ENCODE measurements around the gene FAM228A.
"Not testable (repeated sequence)": the region's sequence is repeated elsewhere in the genome, so short reads cannot be mapped to it uniquely, and the experiment has no call there.

FAM228A gene

GRCh38 chr2:24191848-24192247 is 17.0 kb downstream of the FAM228A start:
- DNase-seq, result no peak

DNA sequence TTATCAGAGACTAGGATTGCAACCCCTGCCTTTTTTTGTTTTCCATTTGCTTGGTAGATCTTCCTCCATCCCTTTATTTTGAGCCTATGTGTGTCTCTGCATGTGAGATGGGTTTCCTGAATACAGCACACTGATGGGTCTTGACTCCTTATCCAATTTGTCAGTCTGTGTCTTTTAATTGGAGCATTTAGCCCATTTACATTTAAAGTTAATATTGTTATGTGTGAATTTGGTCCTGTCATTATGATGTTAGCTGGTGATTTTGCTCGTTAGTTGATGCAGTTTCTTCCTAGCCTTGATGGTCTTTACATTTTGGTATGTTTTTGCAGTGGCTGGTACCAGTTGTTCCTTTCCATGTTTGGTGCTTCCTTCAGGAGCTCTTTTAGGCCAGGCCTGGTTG is 22.4 kb downstream of the FAM228A start:
- not testable (repeated sequence) for DNase-seq

DNA sequence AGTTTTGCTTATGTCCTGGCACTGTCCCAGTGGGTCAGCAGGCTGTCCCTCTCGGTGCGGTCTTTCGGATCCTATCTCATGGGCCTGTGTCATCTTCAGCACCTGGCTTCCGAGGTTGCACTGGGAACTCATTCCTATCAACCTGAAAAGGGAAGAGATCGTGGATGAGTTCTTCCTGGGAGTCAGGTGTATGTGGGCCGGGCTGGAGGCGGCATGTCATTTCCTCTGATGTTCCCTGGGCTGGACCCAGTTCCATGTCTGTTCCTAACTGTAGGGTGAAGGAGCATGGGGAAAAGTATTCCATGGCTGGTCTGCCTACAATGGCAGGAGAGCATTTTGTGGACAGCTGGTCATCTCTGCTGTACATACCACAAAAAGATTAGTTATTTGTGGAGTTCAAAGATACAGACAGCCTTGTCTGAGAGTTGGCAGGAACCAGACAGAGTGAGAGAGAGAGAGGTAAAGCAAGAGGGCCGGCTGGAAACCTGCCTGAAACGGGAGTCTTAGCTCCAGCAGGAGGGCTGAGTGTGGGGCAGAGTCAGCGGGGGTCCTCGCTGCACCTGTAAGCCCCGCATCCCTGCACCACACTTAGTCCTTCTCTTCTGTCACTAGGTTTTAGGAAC is 25.2 kb downstream of the FAM228A start:
- DNase-seq, result no peak

DNA sequence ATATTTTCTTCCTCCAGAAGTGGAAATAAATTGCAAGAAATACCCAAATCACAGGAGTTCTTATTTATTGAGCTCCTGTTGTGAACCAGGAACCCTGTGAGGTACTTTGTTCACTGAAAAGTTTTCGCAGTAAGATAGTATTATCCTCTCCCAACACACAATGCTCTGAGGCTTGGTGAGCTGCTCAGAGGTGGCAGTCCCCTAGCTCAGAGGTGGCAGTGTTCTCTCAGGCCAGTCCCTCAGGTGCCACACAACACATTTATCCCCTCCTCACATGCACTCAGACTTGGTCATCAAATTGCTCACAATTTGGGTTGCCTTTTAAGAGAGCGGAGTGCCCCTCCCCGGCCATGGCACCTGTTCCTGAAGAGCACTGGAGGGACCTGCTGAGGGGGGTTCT is 25.9 kb downstream of the FAM228A start:
- DNase-seq, result no peak

- DNase-seq, result no peak
These were observed 28.4 kb downstream of the FAM228A start for GRCh38 chr2:24203029-24203786.

DNA sequence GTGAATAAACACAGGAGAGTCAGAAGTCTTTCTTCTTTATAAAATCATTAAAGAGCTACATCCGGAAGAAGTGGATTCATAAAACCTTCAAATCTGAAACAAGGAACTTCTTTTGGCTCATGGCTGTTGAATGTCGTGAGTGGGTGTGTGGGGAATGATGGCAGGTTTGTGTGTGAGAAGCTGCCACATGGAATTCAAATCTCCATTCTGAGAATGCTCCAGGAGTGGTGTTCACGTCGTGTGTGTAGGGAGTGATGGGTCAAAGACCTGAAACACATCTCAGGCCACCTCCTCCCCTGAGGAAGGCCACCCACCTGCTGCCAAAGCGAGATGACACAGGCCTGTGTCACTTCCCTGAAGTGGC is 28.9 kb downstream of the FAM228A start:
- no peak for DNase-seq

- DNase-seq, result no peak
These were observed 29.7 kb downstream of the FAM228A start for GRCh38 chr2:24204505-24204904.

DNA sequence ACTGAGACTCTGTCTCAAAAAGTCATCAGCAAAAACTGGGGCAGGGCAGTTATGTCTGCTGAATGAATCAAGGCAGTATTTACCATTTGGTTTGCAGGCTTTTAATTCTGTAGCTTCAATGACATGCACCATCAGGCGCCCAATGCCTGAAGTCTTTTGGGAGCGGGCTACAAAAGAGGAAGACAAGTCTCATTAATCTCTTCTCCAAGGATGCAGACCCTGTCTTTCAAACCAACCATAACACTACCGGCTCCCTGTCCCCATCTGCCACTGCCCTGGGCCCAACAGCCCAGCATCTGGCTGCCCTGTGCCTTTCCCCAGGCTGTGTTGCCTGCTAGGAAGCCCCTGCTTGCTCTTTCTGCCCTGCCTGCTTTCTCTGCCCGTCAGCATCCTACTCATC is 30.3 kb downstream of the FAM228A start:
- no peak for DNase-seq

- DNase-seq, result no peak
These were observed 31.4 kb downstream of the FAM228A start for GRCh38 chr2:24206242-24206641.

DNA sequence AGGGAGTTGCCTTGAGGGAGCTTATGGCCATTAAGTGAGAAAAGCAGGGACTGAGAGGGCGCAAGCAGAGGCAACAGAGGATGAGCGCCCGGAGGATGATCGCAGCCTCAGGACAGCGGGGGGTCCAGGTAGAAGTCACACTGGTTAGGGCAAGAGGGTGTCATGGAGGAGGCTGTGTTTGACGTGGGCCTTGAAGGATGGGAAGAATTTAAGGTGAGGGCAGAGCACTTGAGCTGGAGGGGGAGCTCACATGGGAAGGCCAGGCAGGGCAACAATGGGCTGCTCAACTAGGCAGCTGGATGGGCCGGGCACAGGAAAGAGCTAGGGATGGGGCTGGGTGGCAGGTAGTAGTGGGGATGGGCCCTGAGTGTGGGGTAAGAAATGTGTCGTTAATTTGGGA is 31.9 kb downstream of the FAM228A start:
- no peak for DNase-seq

DNA sequence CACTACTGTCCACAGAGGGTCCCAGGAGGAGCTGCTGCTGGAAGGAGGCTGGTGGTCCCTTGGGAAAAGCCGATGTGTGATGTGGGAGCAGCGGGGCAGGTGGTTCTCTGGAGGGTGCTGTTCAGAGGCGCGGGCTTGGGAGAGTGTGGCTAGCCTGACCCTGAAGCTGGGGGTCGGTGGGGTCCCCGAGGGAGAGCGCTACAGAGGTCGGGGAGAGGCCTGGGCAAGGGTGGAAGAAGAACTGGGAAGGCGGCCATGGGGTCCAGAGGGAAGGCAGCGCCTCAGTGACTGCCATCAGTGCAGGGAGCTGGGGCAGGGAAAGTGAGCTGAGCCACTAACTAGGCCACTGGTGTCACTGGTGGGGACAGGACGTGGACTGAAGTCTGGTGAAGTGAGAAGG is 32.5 kb downstream of the FAM228A start:
- no peak for DNase-seq

GRCh38 chr2:24208490-24208889 is 33.6 kb downstream of the FAM228A start:
- DNase-seq, result no peak

GRCh38 chr2:24209389-24210105 is 34.7 kb downstream of the FAM228A start:
- no peak for DNase-seq

DNA sequence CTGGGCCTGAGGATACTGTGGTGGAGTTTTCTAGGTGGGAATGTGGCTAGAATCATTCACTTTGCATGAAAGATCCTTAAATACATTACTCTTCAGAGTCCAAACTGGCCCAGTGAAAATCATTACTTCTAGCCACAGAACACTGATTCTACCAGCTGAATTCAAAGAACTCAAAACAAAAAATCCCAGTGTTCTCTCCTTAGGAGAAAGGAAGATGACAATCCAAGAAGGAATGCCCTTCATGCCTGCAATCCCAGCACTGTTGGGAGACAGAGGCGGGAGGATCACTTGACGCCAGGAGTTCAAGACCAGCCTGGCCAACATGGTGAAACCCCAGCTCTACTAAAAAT is 35.2 kb downstream of the FAM228A start:
- no peak for DNase-seq

GRCh38 chr2:24210723-24211122 is 35.9 kb downstream of the FAM228A start:
- no peak for DNase-seq

DNA sequence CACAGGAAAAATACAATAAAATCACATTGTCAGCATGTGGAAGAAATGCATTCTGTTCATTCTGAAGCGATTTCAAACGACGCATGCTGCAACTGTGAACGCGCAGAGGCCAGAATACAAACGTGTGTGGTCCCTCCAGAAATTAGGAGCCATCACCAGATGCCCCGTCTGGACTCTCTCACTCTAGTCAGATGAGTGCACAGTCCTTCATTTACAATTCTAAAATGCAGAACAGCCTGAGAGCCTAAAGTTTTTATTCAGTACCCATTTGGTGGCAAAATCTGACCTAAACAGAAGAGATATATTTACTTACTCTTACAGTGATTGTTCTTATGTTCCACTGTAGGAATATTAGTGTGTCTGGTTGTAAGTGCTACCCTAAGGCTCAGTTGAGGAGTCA is 36.6 kb downstream of the FAM228A start:
- no peak for DNase-seq

GRCh38 chr2:24214880-24215279 is 40.0 kb downstream of the FAM228A start:
- no peak for DNase-seq

DNA sequence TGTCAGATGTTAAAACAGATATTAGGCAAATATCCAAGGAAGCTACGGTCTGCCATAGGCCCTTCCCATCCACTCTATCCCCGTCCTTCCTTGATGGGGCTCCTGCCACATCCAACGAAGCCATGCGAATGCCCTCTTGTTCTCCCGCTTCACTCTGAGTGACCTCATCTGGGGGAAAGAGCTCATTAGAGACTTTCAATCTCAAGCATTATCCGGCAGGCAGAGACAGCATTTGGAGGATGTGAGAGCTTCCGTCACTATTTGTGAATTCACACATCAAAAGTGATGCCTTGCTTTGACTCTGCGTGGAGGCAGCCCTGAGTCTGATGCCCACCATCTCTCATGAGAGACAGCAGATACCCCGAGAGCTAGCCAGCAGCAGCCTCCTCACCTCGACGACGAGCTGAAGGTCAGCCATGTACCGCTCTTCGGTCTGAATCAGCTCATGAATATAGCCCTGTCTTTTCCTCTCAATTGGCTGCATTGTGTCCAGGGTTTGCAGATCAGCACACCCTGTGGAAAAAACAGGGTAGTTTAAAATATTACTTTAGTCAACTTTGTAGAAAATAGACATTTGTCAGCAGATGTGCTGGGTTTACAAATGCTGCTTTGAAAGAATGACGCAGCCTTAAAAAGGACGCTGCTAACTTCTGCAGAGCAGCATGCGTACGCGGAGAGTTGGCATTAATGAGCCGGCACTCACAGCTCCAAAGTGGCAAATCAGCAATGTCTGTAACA is 45.9 kb downstream of the FAM228A start:
- no peak for DNase-seq

- no peak for DNase-seq
These were observed 46.6 kb downstream of the FAM228A start for GRCh38 chr2:24221343-24222050.

DNA sequence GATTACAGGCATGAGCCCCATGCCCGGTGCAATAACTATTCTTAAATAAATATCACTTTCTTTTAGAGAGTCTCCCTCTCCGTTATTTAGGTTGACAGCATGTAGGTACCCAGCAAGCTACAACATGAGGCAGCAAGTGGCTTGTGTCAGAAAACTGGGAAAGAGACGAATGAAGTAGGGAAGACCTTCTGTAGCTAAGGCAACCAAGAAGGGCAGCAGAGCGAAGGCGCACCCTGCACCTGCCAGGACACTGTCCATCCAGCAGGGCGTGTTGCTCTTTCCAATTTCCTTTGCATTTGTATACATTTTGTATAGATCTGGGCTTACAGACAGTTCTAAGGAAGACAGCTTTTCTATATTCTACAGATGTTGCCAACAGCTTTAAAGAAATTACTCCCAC is 48.1 kb downstream of the FAM228A start:
- no peak for DNase-seq

DNA sequence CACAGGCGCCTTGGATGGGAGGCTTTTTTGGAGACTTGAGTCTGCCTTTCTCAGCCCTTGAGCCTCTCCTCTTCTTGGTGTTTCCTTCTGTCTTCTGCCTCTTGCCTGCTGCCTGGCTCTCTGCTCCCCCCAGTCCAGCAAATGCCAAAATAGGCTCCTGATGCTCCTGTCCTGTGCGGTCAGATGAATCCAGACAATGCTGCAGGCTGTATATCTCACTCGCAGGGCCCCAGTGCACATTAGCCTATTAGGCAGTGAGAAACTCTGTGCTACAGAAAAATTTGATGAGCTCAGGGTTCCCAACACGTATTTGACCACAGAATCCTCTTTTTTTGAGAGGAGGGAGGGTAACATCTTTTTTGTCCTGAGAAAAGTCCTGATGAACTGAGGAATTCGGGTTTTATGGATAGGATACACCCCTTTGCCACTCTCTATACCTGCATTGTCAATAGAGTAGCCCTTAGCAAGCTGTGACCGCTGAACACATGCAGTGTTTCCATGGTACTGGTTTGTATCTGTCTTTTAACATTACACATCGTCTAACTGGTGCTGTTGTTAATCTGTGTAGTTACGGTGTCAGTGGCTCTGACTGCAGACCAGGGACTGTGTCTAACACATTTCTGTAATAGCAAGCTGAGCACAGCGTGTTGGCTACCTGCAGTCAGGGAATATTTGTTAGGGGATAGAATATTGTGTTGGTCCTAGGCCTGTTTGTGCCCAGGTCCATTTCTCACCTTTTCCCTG is 50.8 kb downstream of the FAM228A start:
- DNase-seq, result no peak

DNA sequence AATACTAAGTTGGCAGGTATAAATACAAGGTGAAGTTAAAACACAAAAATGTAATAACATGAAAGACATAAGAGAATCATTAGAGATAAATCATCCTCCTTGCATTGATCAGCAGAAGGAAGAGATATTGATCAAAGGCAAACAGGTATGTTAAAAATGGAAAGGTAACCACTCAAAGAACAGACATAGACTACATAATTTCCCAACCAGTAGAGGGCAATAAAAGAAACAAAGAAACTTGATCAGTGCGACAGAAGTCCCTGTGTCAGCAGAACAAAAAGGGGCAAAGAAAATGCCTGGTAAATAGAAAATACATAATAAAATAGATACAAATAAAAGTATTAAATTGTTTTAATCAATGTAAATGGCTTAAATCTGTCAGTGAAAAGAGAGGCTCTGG is 53.6 kb downstream of the FAM228A start:
- no peak for DNase-seq
